Right lobe of liver (tissue), 6 donors: ENCODE measurements around the gene SSTR1. TPM values are rescaled to one million over a fixed set of nuclear protein-coding genes. Genes with fewer than 3 reads are reported as not detected.

ENCODE experiments used
- ATAC-seq, 4 donors: fragments of 200-7000 bp; cut with Tn5 transposase; one replicate each; pipeline ENCODE4 v1.9.1; 2020; ENCODE audit warnings: mild to moderate bottlenecking in 4 of 4, moderate library complexity in 4 of 4
- DNase-seq, 3 donors: peaks; one replicate each; pipeline ENCODE4 v3.0.0-alpha.2; 2020
- H3K27ac ChIP-seq, 3 donors: fragments of 200-600 bp; one replicate each; pipeline ENCODE4 v1.8.0; 2022
- H3K27me3 ChIP-seq, 2 donors: fragments of 200-600 bp; one replicate each; pipeline ENCODE4 v1.8.0; 2022
- H3K36me3 ChIP-seq, 4 donors: fragments of 200-600 bp; sonication (generic) in 1 of 4; one replicate each; pipeline versions ENCODE4 v1.5.1 to v1.8.0; 2017 to 2022; ENCODE audit warnings: control low read depth in 1 of 4
- H3K4me1 ChIP-seq, 4 donors: fragments of 200-600 bp; sonication (generic) in 1 of 4; one replicate each; pipeline versions ENCODE4 v1.5.1 to v1.8.0; 2017 to 2022; ENCODE audit warnings: control low read depth in 1 of 4
- H3K4me3 ChIP-seq, 3 donors: fragments of 200-600 bp; one replicate each; pipeline ENCODE4 v1.8.0; 2022
- H3K9me3 ChIP-seq, 4 donors: fragments of 200-600 bp; sonication (generic) in 1 of 4; one replicate each; pipeline versions ENCODE4 v1.5.1 to v1.8.0; 2017 to 2022; ENCODE audit warnings: control low read depth in 1 of 4
- CTCF ChIP-seq, 4 donors: fragments of 200-600 bp in 3 of 4; fragments of 450-650 bp in 1 of 4; IDR thresholded peaks; one replicate each; pipeline versions ENCODE4 v1.5.1 to v1.8.0; 2016 to 2022; ENCODE audit warnings: antibody characterized with exemption in 4 of 4, mild to moderate bottlenecking in 2 of 4
- POLR2A ChIP-seq: fragments of 450-650 bp; IDR thresholded peaks from one replicate; pipeline ENCODE4 v1.6.1; 2017; ENCODE audit warnings: antibody characterized with exemption, mild to moderate bottlenecking
- WGBS: methylation state at CpG from one replicate; pipeline ENCODE4 v1.1.6; 2018; ENCODE audit warnings: low coverage, low lambda C conversion rate; ENCODE audit not compliant: insufficient coverage; ENCODE audit errors: missing lambda C conversion rate; 5-methylcytosine and 5-hydroxymethylcytosine counted together
- intact Hi-C, 2 donors: fragments of 100-400 bp; cut with DNase I; formaldehyde crosslinking; loops; one replicate each; pipeline versions ENCODE4 v1.11.2 to v1.14.1; 2022
- total RNA-seq, 6 experiments: library from RNA; depleted of rRNA in 2 of 6; stranded (reverse); fragments of >200 nt in 2 of 6; fragmentation: NEBNext Ultra II Directional in 3 of 6; extraction: Animal tissue kit (Norgen Biotek cat#: 25700) in 3 of 6; gene quantifications; one replicate each; pipeline versions ENCODE4 v1.1.0 to v1.2.4, GENCODE V29; 2016 to 2023
- donor health status: DM: no; HTN: yes; CAD: no.
- donor health status: DM: no; HTN: no; CAD: no.
- donor health status: DM: no; HTN: no; CAD: no.
- donor health status: DM: no; HTN: yes; CAD: no.
- donor health status: DM: no; HTN: yes; CAD: no.

SSTR1 gene
- total RNA-seq, 6 experiments from 2014 or later, result 1.6 to 8.0 (median 4.0) TPM

- Histone ChIP-seq H3K36me3 (no peaks in the 10 kb centered on the region), H3K27ac (no peak overlapping the region), H3K27me3 (no peaks in the 10 kb centered on the region), H3K9me3 (no peaks in the 10 kb centered on the region), H3K4me1 (peaks cover 0 to 3% (median under 1%) of the 10 kb centered on the region in 4 donors), H3K4me3 (no peak overlapping the region)
- ATAC-seq (no peak), DNase-seq (no peak)
- intact Hi-C loops, result no loop called here
- no peak for TF ChIP-seq POLR2A
- TF ChIP-seq CTCF (IDR thresholded peaks at IDR 0.05), result no peak
Observed at GRCh38 chr14:38204719-38205115, 3.0 kb upstream of the SSTR1 start.

- no peaks in the 10 kb centered on the region for H3K9me3 ChIP-seq
- H3K36me3 ChIP-seq, result no peaks in the 10 kb centered on the region
- ATAC-seq (no peak), DNase-seq (no peak)
- TF ChIP-seq POLR2A, result no peak
- no peak for TF ChIP-seq CTCF (IDR thresholded peaks at IDR 0.05)
- peaks cover 0 to 9% (median 2%) of the 10 kb centered on the region in 4 donors for H3K4me1 ChIP-seq
- no peaks in the 10 kb centered on the region for H3K27me3 ChIP-seq
- intact Hi-C loops, result no loop called here
- no peak overlapping the region for H3K4me3 ChIP-seq
- WGBS, result 83% methylated on average over 4 of the region's 5 CpGs
- H3K27ac ChIP-seq, result no peak overlapping the region
Observed at GRCh38 chr14:38205119-38205813, 2.4 kb upstream of the SSTR1 start.

- ATAC-seq, result no peak
- intact Hi-C loops, result no loop called here
Observed at GRCh38 chr14:38205949-38206665, 1.6 kb upstream of the SSTR1 start.

GRCh38 chr14:38206689-38207376 lies 871 bp upstream of the SSTR1 start:
- no peak for ATAC-seq
- no peak for DNase-seq
- no peaks in the 10 kb centered on the region for H3K9me3 ChIP-seq
- peak overlapping the region in 1 of 3 donors; percentile 85 for H3K27ac ChIP-seq
- H3K4me1 ChIP-seq, result peaks cover 0 to 9% (median 2%) of the 10 kb centered on the region in 4 donors
- no peaks in the 10 kb centered on the region for H3K36me3 ChIP-seq
- TF ChIP-seq POLR2A (no peak), CTCF (IDR thresholded peaks at IDR 0.05) (no peak)
- no peak overlapping the region for H3K4me3 ChIP-seq
- no peaks in the 10 kb centered on the region for H3K27me3 ChIP-seq
- whole genome bisulfite sequencing, result 57% methylated on average over 2 of the region's 2 CpGs
- intact Hi-C loops, result no loop called here

More at GRCh38 chr14:38205949-38206665, 1.6 kb upstream of the SSTR1 start:
- DNase-seq, result no peak
- H3K4me1 ChIP-seq, result peaks cover 0 to 9% (median 2%) of the 10 kb centered on the region in 4 donors
- no peaks in the 10 kb centered on the region for H3K9me3 ChIP-seq
- TF ChIP-seq CTCF (IDR thresholded peaks at IDR 0.05) (no peak), POLR2A (no peak)
- H3K36me3 ChIP-seq, result no peaks in the 10 kb centered on the region
- no peaks in the 10 kb centered on the region for H3K27me3 ChIP-seq
- no peak overlapping the region for H3K4me3 ChIP-seq
- WGBS, result 76% methylated on average over 5 of the region's 5 CpGs
- no peak overlapping the region for H3K27ac ChIP-seq
